GM23338 (cell line): ENCODE measurements around the gene USPL1. TPM values are rescaled to one million over a fixed set of nuclear protein-coding genes. Genes with fewer than 3 reads are reported as not detected.

ENCODE experiments used
- ATAC-seq: fragments of 200-7000 bp; cut with Tn5 transposase; 3 replicates; pipeline ENCODE4 v1.9.1; 2020
- DNase-seq: peaks from one replicate; pipeline ENCODE4 v3.0.0-alpha.2; 2015; ENCODE audit warnings: low spot score
- H2AFZ ChIP-seq: fragments of 200-600 bp; sonication (generic); 2 replicates; pipeline ENCODE4 v1.8.0; 2016; ENCODE audit warnings: antibody characterized with exemption, mild to moderate bottlenecking, moderate library complexity
- H3F3A ChIP-seq: fragments of 200-600 bp; sonication (generic); replicated peaks from 2 replicates; pipeline ENCODE4 v1.8.0; 2017; ENCODE audit warnings: antibody characterized with exemption, mixed run types, low read depth
- H3K27ac ChIP-seq: fragments of 200-600 bp; sonication (generic); 2 replicates; pipeline ENCODE4 v1.6.1; 2016; ENCODE audit warnings: low read depth
- H3K27me3 ChIP-seq: fragments of 200-600 bp; sonication (generic); 2 replicates; pipeline ENCODE4 v1.8.0; 2016; ENCODE audit warnings: mild to moderate bottlenecking, mixed run types, moderate library complexity; ENCODE audit not compliant: insufficient read depth
- H3K36me3 ChIP-seq: fragments of 200-600 bp; sonication (generic); 2 replicates; pipeline ENCODE4 v1.8.0; 2016; ENCODE audit warnings: mild to moderate bottlenecking; ENCODE audit not compliant: insufficient read depth
- H3K4me1 ChIP-seq: fragments of 200-600 bp; sonication (generic); 2 replicates; pipeline ENCODE4 v1.8.0; 2016; ENCODE audit warnings: mild to moderate bottlenecking, moderate library complexity; ENCODE audit not compliant: insufficient read depth
- H3K4me2 ChIP-seq: fragments of 200-600 bp; sonication (generic); 2 replicates; pipeline ENCODE4 v1.7.1; 2017; ENCODE audit warnings: mixed run types
- H3K4me3 ChIP-seq: fragments of 200-600 bp; sonication (generic); 2 replicates; pipeline ENCODE4 v1.6.1; 2016; ENCODE audit warnings: mixed run types
- H3K79me2 ChIP-seq: fragments of 200-600 bp; sonication (generic); replicated peaks from 2 replicates; pipeline ENCODE4 v1.8.0; 2017; ENCODE audit warnings: mild to moderate bottlenecking; ENCODE audit not compliant: insufficient read depth
- H3K9me2 ChIP-seq: fragments of 200-600 bp; sonication (generic); 2 replicates; pipeline ENCODE4 v1.8.0; 2017; ENCODE audit not compliant: insufficient read depth
- H4K20me1 ChIP-seq: fragments of 200-600 bp; sonication (generic); replicated peaks from 2 replicates; pipeline ENCODE4 v1.8.0; 2017; ENCODE audit warnings: mild to moderate bottlenecking; ENCODE audit not compliant: insufficient read depth
- H3K27ac Mint-ChIP-seq: 2 replicates; pipeline ENCODE4 v1.8.0; 2020; ENCODE audit warnings: inconsistent platforms, mild to moderate bottlenecking, moderate library complexity, mixed read lengths
- H3K27me3 Mint-ChIP-seq: 3 replicates; pipeline ENCODE4 v1.8.0; 2022; ENCODE audit warnings: low read depth, mild to moderate bottlenecking, moderate library complexity, mixed read lengths, inconsistent platforms; ENCODE audit not compliant: insufficient read depth, poor library complexity
- H3K36me3 Mint-ChIP-seq: 3 replicates; pipeline ENCODE4 v1.8.0; 2021; ENCODE audit warnings: low read depth, mild to moderate bottlenecking, inconsistent platforms, moderate library complexity, mixed read lengths
- H3K4me1 Mint-ChIP-seq: 3 replicates; pipeline ENCODE4 v1.8.0; 2020; ENCODE audit warnings: mild to moderate bottlenecking, inconsistent platforms, mixed read lengths
- H3K4me3 Mint-ChIP-seq: 3 replicates; pipeline ENCODE4 v1.8.0; 2021; ENCODE audit warnings: moderate library complexity, mild to moderate bottlenecking, inconsistent platforms, mixed read lengths
- H3K9me3 Mint-ChIP-seq: 3 replicates; pipeline ENCODE4 v1.8.0; 2020; ENCODE audit warnings: moderate library complexity, mild to moderate bottlenecking, inconsistent platforms, mixed read lengths
- CREB1 ChIP-seq: fragments of 250-450 bp; sonication (Bioruptor Pico); IDR thresholded peaks from 2 replicates; pipeline ENCODE4 v1.5.0; 2020; ENCODE audit warnings: low read depth, mild to moderate bottlenecking, moderate library complexity
- CTCF ChIP-seq, 2 experiments: fragments of 200-600 bp in 1 of 2; sonication (generic) in 1 of 2; conservative IDR thresholded peaks; 2 replicates each; pipeline versions ENCODE4 v1.5.1 to v1.6.1; 2016 to 2017; ENCODE audit warnings: antibody characterized with exemption in 2 of 2, low read depth in 2 of 2, mild to moderate bottlenecking in 2 of 2, moderate library complexity in 1 of 2
- ETS1 ChIP-seq: IDR thresholded peaks from 2 replicates; pipeline ENCODE4 v1.6.1; 2016; ENCODE audit warnings: antibody characterized with exemption
- EZH2 ChIP-seq: fragments of 200-600 bp; sonication (generic); IDR thresholded peaks from one replicate; pipeline ENCODE4 v1.8.0; 2017; ENCODE audit warnings: antibody characterized with exemption, mild to moderate bottlenecking, low read depth; ENCODE audit not compliant: unreplicated experiment
- EZH2phosphoT487 ChIP-seq: fragments of 200-600 bp; sonication (generic); IDR thresholded peaks from one replicate; pipeline ENCODE4 v1.8.1; 2018; ENCODE audit warnings: antibody characterized with exemption; ENCODE audit not compliant: unreplicated experiment
- JUNB ChIP-seq: IDR thresholded peaks from one replicate; pipeline ENCODE4 v1.6.1; 2016; ENCODE audit warnings: antibody characterized with exemption; ENCODE audit not compliant: unreplicated experiment
- NANOG ChIP-seq: IDR thresholded peaks from 2 replicates; pipeline ENCODE4 v1.6.1; 2016; ENCODE audit warnings: antibody characterized with exemption, borderline replicate concordance
- POLR2AphosphoS5 ChIP-seq: IDR thresholded peaks from 2 replicates; pipeline ENCODE4 v1.6.1; 2016; ENCODE audit warnings: antibody characterized with exemption, low read depth
- STAT1 ChIP-seq: IDR thresholded peaks from one replicate; pipeline ENCODE4 v1.6.1; 2016; ENCODE audit warnings: antibody characterized with exemption; ENCODE audit not compliant: unreplicated experiment
- ZNF114 ChIP-seq: fragments of 250-450 bp; sonication (Bioruptor Pico); IDR thresholded peaks from 2 replicates; pipeline ENCODE4 v1.5.0; 2020; ENCODE audit warnings: mild to moderate bottlenecking, moderate library complexity
- ZNF331 ChIP-seq: fragments of 250-450 bp; sonication (Bioruptor Pico); IDR thresholded peaks from 2 replicates; pipeline ENCODE4 v1.5.0; 2020; ENCODE audit warnings: low read depth, mild to moderate bottlenecking, moderate library complexity
- ZNF462 ChIP-seq: fragments of 250-450 bp; sonication (Bioruptor Pico); IDR thresholded peaks from 2 replicates; pipeline ENCODE4 v1.5.0; 2020; ENCODE audit warnings: mild to moderate bottlenecking, moderate library complexity
- polyA plus RNA-seq: library from polyadenylated mRNA; unstranded; fragments of >200 nt; fragmentation: Nextera tagmentation; extraction: Ambion mirVana; gene quantifications from 2 replicates; pipeline ENCODE4 v1.2.1, GENCODE V29; 2016
- total RNA-seq: library from RNA; depleted of rRNA; stranded (reverse); fragments of >200 nt; shearing (Covaris generic); gene quantifications from 2 replicates; pipeline ENCODE4 v1.2.3, GENCODE V29; 2014

The USPL1 gene
- total and polyA plus RNA-seq, 2 experiments from 2014 or later = 12.4 to 24.1 TPM

DNA sequence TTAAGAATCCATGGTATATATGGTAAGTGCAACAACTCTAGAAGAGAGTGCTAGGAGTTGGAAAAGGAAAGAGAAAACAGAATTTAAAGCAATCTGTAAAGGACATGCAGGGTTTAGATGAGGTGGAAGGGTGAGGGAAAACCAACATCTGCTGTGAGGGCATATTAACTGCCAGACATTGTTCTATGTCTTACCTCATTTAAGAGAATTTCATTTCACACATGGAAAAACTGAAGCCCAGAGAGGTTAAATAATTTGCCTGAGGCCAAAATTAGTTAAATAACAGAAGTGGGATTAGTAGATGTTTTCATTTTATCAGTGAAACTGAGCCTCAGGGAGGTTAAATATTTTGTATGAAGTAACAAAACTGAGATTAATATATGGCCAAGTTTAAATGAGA lies 7.4 kb upstream of the USPL1 start:
- no peak overlapping the region for H3K4me3 ChIP-seq
- peaks cover 25% of the 10 kb centered on the region for H3K79me2 ChIP-seq
- H3K9me2 ChIP-seq = no peaks in the 10 kb centered on the region
- H3K27ac Mint-ChIP-seq = peak overlapping the region; percentile 44; the same call in 1 of the 2 replicates
- no peak for DNase-seq
- no peaks in the 10 kb centered on the region for H3K27me3 ChIP-seq
- H3K4me1 Mint-ChIP-seq = peaks cover 11% of the 10 kb centered on the region; the same call in 2 of the 3 replicates
- no peaks in the 10 kb centered on the region; the same call in 2 of the 3 replicates for H3K36me3 Mint-ChIP-seq
- peaks cover 4% of the 10 kb centered on the region for H3K27me3 Mint-ChIP-seq
- no peak for ATAC-seq
- no peak overlapping the region for H2AFZ ChIP-seq
- 0 out of 2 replicates have a peak, but pooled peaks cover 3% of the 10 kb centered on the region for H4K20me1 ChIP-seq
- H3K4me3 Mint-ChIP-seq = no peak overlapping the region
- no peaks in the 10 kb centered on the region for H3K9me3 Mint-ChIP-seq
- no peak overlapping the region for H3K4me2 ChIP-seq
- TF ChIP-seq ETS1 (no peak), ZNF462 (no peak), ZNF331 (CRISPR knock-in tag) (no peak), CTCF (conservative IDR thresholded peaks at IDR 0.05; ENCODE audit: low read depth in 2 of 2) (no peak), ZNF114 (no peak), NANOG (no peak), EZH2phosphoT487 (no peak), JUNB (no peak), CREB1 (CRISPR knock-in tag) (no peak), STAT1 (no peak), EZH2 (no peak), POLR2AphosphoS5 (no peak)
- H3K36me3 ChIP-seq = no peaks in the 10 kb centered on the region
- H3F3A ChIP-seq = no peaks in the 10 kb centered on the region
- no peak overlapping the region for H3K27ac ChIP-seq
- H3K4me1 ChIP-seq = no peaks in the 10 kb centered on the region
